Cardiac muscle cell (in vitro differentiated cells and primary cell): Measurements from ENCODE around the gene RAB3D. TPM values are rescaled to one million over a fixed set of nuclear protein-coding genes. Genes with fewer than 3 reads are reported as not detected.
"Not testable (repeated sequence)": the region's sequence is repeated elsewhere in the genome, so short reads cannot be mapped to it uniquely, and the experiment has no call there.

Experiments used
- DNase-seq, 2 donors: peaks; one replicate each; pipeline versions ENCODE4 v3.0.0 to v3.0.0-alpha.2; 2010 to 2017; ENCODE audit warnings: low read depth in 1 of 2, low spot score in 1 of 2
- H3K27ac ChIP-seq: fragments of 200-600 bp; sonication (generic); 2 replicates; pipeline ENCODE4 v1.5.1; 2016
- H3K27me3 ChIP-seq: fragments of 200-600 bp; sonication (generic); 2 replicates; pipeline ENCODE4 v1.6.0; 2016; ENCODE audit warnings: control low read depth
- H3K36me3 ChIP-seq: fragments of 200-600 bp; sonication (generic); 2 replicates; pipeline ENCODE4 v1.5.1; 2016; ENCODE audit warnings: control low read depth
- H3K4me1 ChIP-seq: fragments of 200-600 bp; sonication (generic); 2 replicates; pipeline ENCODE4 v1.8.1; 2017; ENCODE audit warnings: low read depth, mild to moderate bottlenecking, mixed run types
- H3K4me3 ChIP-seq: fragments of 200-600 bp; sonication (generic); 2 replicates; pipeline ENCODE4 v1.5.1; 2016; ENCODE audit warnings: mild to moderate bottlenecking
- H3K9me3 ChIP-seq: fragments of 200-600 bp; sonication (generic); 2 replicates; pipeline ENCODE4 v1.5.1; 2017; ENCODE audit warnings: low read depth, mild to moderate bottlenecking, control low read depth
- polyA plus RNA-seq: library from polyadenylated mRNA; unstranded; fragments of >200 nt; fragmentation: Nextera tagmentation; extraction: Ambion mirVana; gene quantifications from 2 replicates; pipeline ENCODE4 v1.2.1, GENCODE V29; 2016
- total RNA-seq: library from RNA; depleted of rRNA; stranded (reverse); fragments of >200 nt; gene quantifications from 2 replicates; pipeline ENCODE4 v1.2.3, GENCODE V29; 2016
- TF ChIP-seq, protein P1 (sequence below): IDR thresholded peaks from 2 replicates; pipeline ENCODE4 v1.5.1; 2012; ENCODE audit warnings: low read depth, mild to moderate bottlenecking, low read length

RAB3D gene
- total and polyA plus RNA-seq, 2 experiments from 2014 or later = 10.2 to 14.6 TPM

GRCh38 chr19:11355160-11356073 is 16.0 kb upstream of the RAB3D start, which contains the start of gene PLPPR2:
TSS of gene PLPPR2 (plus strand) at chr19:11355432. CDS start at chr19:11357674, 2,242 bp downstream.
- peak; percentile 88 to 92 for DNase-seq
- Histone ChIP-seq H3K9me3 (no peaks in the 10 kb centered on the region), H3K27ac (no peak within 1 kb of the TSS), H3K4me1 (no peaks in the 10 kb centered on the region), H3K36me3 (no peaks in the 10 kb centered on the region), H3K27me3 (no peaks in the 10 kb centered on the region), H3K4me3 (peak within 1 kb of the TSS; percentile 33)
- TF ChIP-seq, protein P1, sequence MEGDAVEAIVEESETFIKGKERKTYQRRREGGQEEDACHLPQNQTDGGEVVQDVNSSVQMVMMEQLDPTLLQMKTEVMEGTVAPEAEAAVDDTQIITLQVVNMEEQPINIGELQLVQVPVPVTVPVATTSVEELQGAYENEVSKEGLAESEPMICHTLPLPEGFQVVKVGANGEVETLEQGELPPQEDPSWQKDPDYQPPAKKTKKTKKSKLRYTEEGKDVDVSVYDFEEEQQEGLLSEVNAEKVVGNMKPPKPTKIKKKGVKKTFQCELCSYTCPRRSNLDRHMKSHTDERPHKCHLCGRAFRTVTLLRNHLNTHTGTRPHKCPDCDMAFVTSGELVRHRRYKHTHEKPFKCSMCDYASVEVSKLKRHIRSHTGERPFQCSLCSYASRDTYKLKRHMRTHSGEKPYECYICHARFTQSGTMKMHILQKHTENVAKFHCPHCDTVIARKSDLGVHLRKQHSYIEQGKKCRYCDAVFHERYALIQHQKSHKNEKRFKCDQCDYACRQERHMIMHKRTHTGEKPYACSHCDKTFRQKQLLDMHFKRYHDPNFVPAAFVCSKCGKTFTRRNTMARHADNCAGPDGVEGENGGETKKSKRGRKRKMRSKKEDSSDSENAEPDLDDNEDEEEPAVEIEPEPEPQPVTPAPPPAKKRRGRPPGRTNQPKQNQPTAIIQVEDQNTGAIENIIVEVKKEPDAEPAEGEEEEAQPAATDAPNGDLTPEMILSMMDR = no peak

DNA sequence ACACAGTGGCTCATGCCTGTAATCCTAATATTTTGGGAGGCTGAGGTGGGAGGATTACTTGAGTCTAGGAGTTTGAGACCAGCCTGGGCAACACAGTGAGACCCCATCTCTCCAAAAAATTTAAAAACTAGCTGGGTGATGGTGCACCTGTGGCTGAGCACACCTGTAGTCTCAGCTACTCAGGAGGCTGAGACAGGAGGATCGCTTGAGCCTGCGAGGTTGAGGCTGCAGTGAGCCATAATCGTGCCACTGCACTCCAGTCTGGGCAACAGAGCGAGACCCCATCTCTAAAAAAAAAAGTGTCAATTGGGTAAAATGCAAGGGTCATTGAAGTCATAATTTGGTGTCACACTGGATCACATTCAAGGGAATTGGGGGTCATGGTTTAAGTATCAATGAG is 14.6 kb upstream of the RAB3D start:
- not testable (repeated sequence) for H3K27ac ChIP-seq, H3K27me3 ChIP-seq, DNase-seq, H3K4me1 ChIP-seq, H3K36me3 ChIP-seq, H3K9me3 ChIP-seq, H3K4me3 ChIP-seq

GRCh38 chr19:11349171-11349570 is 9.7 kb upstream of the RAB3D start:
- Histone ChIP-seq H3K9me3 (no peaks in the 10 kb centered on the region), H3K4me1 (no peaks in the 10 kb centered on the region), H3K4me3 (no peak overlapping the region), H3K36me3 (no peaks in the 10 kb centered on the region), H3K27me3 (no peaks in the 10 kb centered on the region), H3K27ac (no peak overlapping the region)
- TF ChIP-seq, protein P1 = no peak
- no peak for DNase-seq

DNA sequence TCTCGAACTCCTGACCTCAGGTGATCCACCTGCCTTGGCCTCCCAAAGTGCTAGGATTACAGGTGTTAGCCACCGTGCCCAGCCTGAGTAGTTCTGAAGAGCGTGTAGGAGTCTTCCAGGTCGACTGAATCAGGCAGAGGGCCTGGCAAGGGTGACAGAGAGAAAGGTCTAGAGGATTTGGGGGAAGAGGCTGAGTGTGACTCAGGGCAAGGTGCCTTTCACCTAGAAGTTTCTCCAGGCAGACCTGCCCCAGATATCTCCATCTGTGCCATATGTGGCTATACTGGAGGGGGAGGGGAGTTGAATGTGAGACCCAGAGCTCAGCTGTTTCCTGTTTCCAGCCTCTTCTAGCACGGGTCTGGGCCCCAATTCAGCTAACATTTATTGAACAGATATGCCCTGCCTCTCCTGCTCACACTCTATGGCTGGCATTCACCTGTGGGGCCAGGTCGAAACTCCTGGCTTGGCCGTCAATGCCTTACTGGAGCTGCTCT is 8.1 kb upstream of the RAB3D start:
- no peak for DNase-seq
- Histone ChIP-seq H3K4me1 (no peaks in the 10 kb centered on the region), H3K4me3 (no peak overlapping the region), H3K27me3 (no peaks in the 10 kb centered on the region), H3K36me3 (no peaks in the 10 kb centered on the region), H3K27ac (no peak overlapping the region), H3K9me3 (no peaks in the 10 kb centered on the region)
- TF ChIP-seq, protein P1 = no peak

- Histone ChIP-seq H3K36me3 (no peaks in the 10 kb centered on the region), H3K27me3 (no peaks in the 10 kb centered on the region), H3K27ac (peak within 1 kb of the TSS; percentile 56), H3K9me3 (no peaks in the 10 kb centered on the region), H3K4me3 (peak within 1 kb of the TSS; percentile 67), H3K4me1 (no peaks in the 10 kb centered on the region)
- TF ChIP-seq, protein P1 = peak; percentile 7
- DNase-seq = peak; percentile 99 to 100
Measured at GRCh38 chr19:11346104-11346940, 6.9 kb upstream of the RAB3D start, which contains the start of the genes CCDC159 and TMEM205. TSS of gene CCDC159 (plus strand) at chr19:11346519. CDS start at chr19:11346607, 88 bp downstream. TSS of gene TMEM205 (minus strand) at chr19:11346268. CDS start at chr19:11345619, 649 bp downstream.
